Small intestine (tissue), 7 donors: ENCODE measurements around the gene PPFIA2. TPM values are rescaled to one million over a fixed set of nuclear protein-coding genes. Genes with fewer than 3 reads are reported as not detected.

Experiments used
- DNase-seq, 2 donors: peaks; one replicate each; pipeline versions ENCODE4 v3.0.0 to v3.0.0-alpha.2; 2013
- FAIRE-seq: peaks from 2 replicates; lab custom pipeline; 2012; peaks lifted over from hg19 to GRCh38; lab: Jason Lieb, UNC
- H3K27ac ChIP-seq, 3 donors: one replicate each; pipeline ENCODE4 v1.5.1; 2013; ENCODE audit warnings: low read length in 2 of 3, mild to moderate bottlenecking in 2 of 3, control low read depth in 1 of 3, inconsistent platforms in 1 of 3, low read depth in 1 of 3, moderate library complexity in 1 of 3
- H3K27me3 ChIP-seq, 3 donors: one replicate each; pipeline ENCODE4 v1.6.1; 2013; ENCODE audit warnings: low read length in 3 of 3, inconsistent platforms in 1 of 3; ENCODE audit not compliant: control insufficient read depth in 3 of 3, insufficient read depth in 3 of 3
- H3K36me3 ChIP-seq, 3 donors: one replicate each; pipeline ENCODE4 v1.6.1; 2013; ENCODE audit warnings: low read length in 3 of 3, inconsistent platforms in 1 of 3, low read depth in 1 of 3, mild to moderate bottlenecking in 1 of 3, moderate library complexity in 1 of 3; ENCODE audit not compliant: control insufficient read depth in 3 of 3, insufficient read depth in 2 of 3
- H3K4me1 ChIP-seq, 3 donors: one replicate each; pipeline ENCODE4 v1.6.1; 2013; ENCODE audit warnings: low read length in 2 of 3, inconsistent platforms in 1 of 3, low read depth in 1 of 3, mild to moderate bottlenecking in 1 of 3, moderate library complexity in 1 of 3; ENCODE audit not compliant: control insufficient read depth in 3 of 3, insufficient read depth in 2 of 3
- H3K4me3 ChIP-seq, 3 donors: one replicate each; pipeline ENCODE4 v1.5.1; 2013; ENCODE audit warnings: low read length in 3 of 3, control low read depth in 1 of 3, inconsistent platforms in 1 of 3, low read depth in 1 of 3, mild to moderate bottlenecking in 1 of 3, moderate library complexity in 1 of 3
- H3K9me3 ChIP-seq, 2 donors: one replicate each; pipeline ENCODE4 v1.6.1; 2013; ENCODE audit warnings: low read depth in 1 of 2, low read length in 1 of 2; ENCODE audit not compliant: control insufficient read depth in 2 of 2, insufficient read depth in 1 of 2
- WGBS, 3 donors: extraction: QIAGEN DNeasy Blood & Tissue Kit; methylation state at CpG; one replicate each; pipeline ENCODE4 v1.1.7; 2013; 5-methylcytosine and 5-hydroxymethylcytosine counted together
- polyA plus RNA-seq, 4 donors: library from polyadenylated mRNA; stranded (reverse) in 3 of 4; unstranded in 1 of 4; fragments of 200-250 nt in 3 of 4; fragments of 120-200 nt in 1 of 4; gene quantifications; one replicate each; pipeline versions ENCODE4 v1.2.1 to v1.2.3, GENCODE V29; 2013
- donor health status: healthy with polysubstance abuse.
- donor health status: control.
- donor health status: control.
- donor health status: Bipolar disorder and iron deficiency.
- donor health status: healthy.

PPFIA2 gene
- polyA plus RNA-seq, 4 donors, result 0.55 to 2.6 TPM; not detected in 2

- no peaks in the 10 kb centered on the region for H3K36me3 ChIP-seq
- WGBS, 3 donors, result 78 to 89% (median 88%) methylated on average over 3 of the region's 3 CpGs
- FAIRE-seq, result no peak
Observed at GRCh38 chr12:81253360-81253759, 505.8 kb downstream of the PPFIA2 start.

GRCh38 chr12:81252228-81252627, 506.9 kb downstream of the PPFIA2 start:
- WGBS, 3 donors, result 83 to 91% (median 88%) methylated on average over 3 of the region's 3 CpGs

More at GRCh38 chr12:81253360-81253759, 505.8 kb downstream of the PPFIA2 start:
- no peaks in the 10 kb centered on the region for H3K27me3 ChIP-seq
- no peak overlapping the region for H3K27ac ChIP-seq
- no peaks in the 10 kb centered on the region for H3K4me1 ChIP-seq
- H3K9me3 ChIP-seq, result no peaks in the 10 kb centered on the region
- no peak for DNase-seq
- H3K4me3 ChIP-seq, result no peak overlapping the region

GRCh38 chr12:81249976-81250375, 509.2 kb downstream of the PPFIA2 start:
- WGBS, 3 donors, result 57 to 81% (median 69%) methylated on average over 2 of the region's 2 CpGs
- no peaks in the 10 kb centered on the region for H3K9me3 ChIP-seq
- no peak overlapping the region for H3K4me3 ChIP-seq
- no peak for DNase-seq
- H3K36me3 ChIP-seq, result no peaks in the 10 kb centered on the region
- no peak for FAIRE-seq
- no peaks in the 10 kb centered on the region for H3K27me3 ChIP-seq
- H3K4me1 ChIP-seq, result no peaks in the 10 kb centered on the region
- no peak overlapping the region for H3K27ac ChIP-seq

More at GRCh38 chr12:81252228-81252627, 506.9 kb downstream of the PPFIA2 start:
- no peak for FAIRE-seq
- Histone ChIP-seq H3K4me3 (no peak overlapping the region), H3K36me3 (no peaks in the 10 kb centered on the region), H3K9me3 (no peaks in the 10 kb centered on the region), H3K27ac (no peak overlapping the region), H3K27me3 (no peaks in the 10 kb centered on the region), H3K4me1 (no peaks in the 10 kb centered on the region)
- no peak for DNase-seq

GRCh38 chr12:81245907-81246570, 513.1 kb downstream of the PPFIA2 start:
- H3K4me1 ChIP-seq, result no peaks in the 10 kb centered on the region
- DNase-seq (peak in 1 of 2 donors; percentile 8), FAIRE-seq (no peak)
- no peaks in the 10 kb centered on the region for H3K27me3 ChIP-seq
- no peaks in the 10 kb centered on the region for H3K36me3 ChIP-seq
- 27 to 39% (median 38%) methylated on average over 4 of the region's 4 CpGs for WGBS, 3 donors
- no peaks in the 10 kb centered on the region for H3K9me3 ChIP-seq
- H3K4me3 ChIP-seq, result no peak overlapping the region
- H3K27ac ChIP-seq, result no peak overlapping the region

GRCh38 chr12:81245458-81245857, 513.7 kb downstream of the PPFIA2 start:
- DNase-seq, result no peak
- Histone ChIP-seq H3K36me3 (no peaks in the 10 kb centered on the region), H3K4me3 (no peak overlapping the region), H3K9me3 (no peaks in the 10 kb centered on the region), H3K4me1 (no peaks in the 10 kb centered on the region), H3K27ac (no peak overlapping the region), H3K27me3 (no peaks in the 10 kb centered on the region)
- no peak for FAIRE-seq
- 6 to 30% (median 11%) methylated on average over 2 of the region's 2 CpGs for WGBS, 3 donors

- FAIRE-seq (no peak), DNase-seq (no peak)
- H3K9me3 ChIP-seq, result no peaks in the 10 kb centered on the region
- H3K36me3 ChIP-seq, result no peaks in the 10 kb centered on the region
- no peak overlapping the region for H3K27ac ChIP-seq
- H3K4me1 ChIP-seq, result no peaks in the 10 kb centered on the region
- 63 to 73% (median 63%) methylated on average over 3 of the region's 3 CpGs for WGBS, 3 donors
- H3K4me3 ChIP-seq, result no peak overlapping the region
- no peaks in the 10 kb centered on the region for H3K27me3 ChIP-seq
Observed at GRCh38 chr12:81231574-81232368, 527.4 kb downstream of the PPFIA2 start.

- Histone ChIP-seq H3K27ac (no peak overlapping the region), H3K9me3 (no peaks in the 10 kb centered on the region), H3K36me3 (no peaks in the 10 kb centered on the region), H3K4me3 (no peak overlapping the region), H3K4me1 (no peaks in the 10 kb centered on the region), H3K27me3 (no peaks in the 10 kb centered on the region)
- DNase-seq, result no peak
- no peak for FAIRE-seq
- WGBS, 3 donors, result 60 to 65% (median 64%) methylated on average over 5 of the region's 5 CpGs
Observed at GRCh38 chr12:81229759-81230158, 529.4 kb downstream of the PPFIA2 start.

GRCh38 chr12:81224626-81225025, 534.5 kb downstream of the PPFIA2 start:
- H3K4me3 ChIP-seq, result no peak overlapping the region
- DNase-seq (no peak), FAIRE-seq (no peak)
- H3K4me1 ChIP-seq, result no peaks in the 10 kb centered on the region
- no peaks in the 10 kb centered on the region for H3K36me3 ChIP-seq
- no peaks in the 10 kb centered on the region for H3K27me3 ChIP-seq
- 79 to 86% (median 79%) methylated on average over 6 of the region's 6 CpGs for WGBS, 3 donors
- no peaks in the 10 kb centered on the region for H3K9me3 ChIP-seq
- no peak overlapping the region for H3K27ac ChIP-seq
